Colonic mucosa (tissue), 4 donors: ENCODE data around the gene TMEM163. TPM values are rescaled to one million over a fixed set of nuclear protein-coding genes. Genes with fewer than 3 reads are reported as not detected.

Experiments used
- DNase-seq: peaks from one replicate; pipeline ENCODE4 v3.0.0-alpha.2; 2020
- H3K27ac ChIP-seq: fragments of 200-600 bp; one replicate; pipeline ENCODE4 v1.8.0; 2021
- H3K27me3 ChIP-seq: fragments of 200-600 bp; one replicate; pipeline ENCODE4 v1.8.0; 2021
- H3K36me3 ChIP-seq: fragments of 200-600 bp; one replicate; pipeline ENCODE4 v1.8.0; 2021
- H3K4me1 ChIP-seq: fragments of 200-600 bp; one replicate; pipeline ENCODE4 v1.8.0; 2021; ENCODE audit warnings: mild to moderate bottlenecking
- H3K4me3 ChIP-seq: fragments of 200-600 bp; one replicate; pipeline ENCODE4 v1.8.0; 2021
- H3K9ac ChIP-seq, 2 donors: one replicate each; pipeline ENCODE4 v1.7.0; 2013; ENCODE audit warnings: control low read depth in 2 of 2, low read depth in 2 of 2, low read length in 2 of 2
- H3K9me3 ChIP-seq: fragments of 200-600 bp; one replicate; pipeline ENCODE4 v1.8.0; 2021
- CTCF ChIP-seq: fragments of 200-600 bp; IDR thresholded peaks from one replicate; pipeline ENCODE4 v1.8.0; 2022; ENCODE audit warnings: antibody characterized with exemption, mild to moderate bottlenecking
- intact Hi-C: fragments of 100-400 bp; cut with DNase I; formaldehyde crosslinking; loops from one replicate; pipeline ENCODE4 v1.14.1; 2022
- total RNA-seq, 2 donors: library from RNA; stranded (reverse); fragmentation: NEBNext Ultra II Directional in 1 of 2; extraction: Animal tissue kit (Norgen Biotek cat#: 25700) in 1 of 2; gene quantifications; one replicate each; pipeline ENCODE4 v1.2.1, GENCODE V29; 2021
- donor health status: healthy.
- donor health status: DM: no; HTN: no; CAD: no.
- donor health status: DM: no; HTN: no; CAD: no.

TMEM163 gene
- total RNA-seq, 2 donors from 2014 or later: 0.29 TPM; not detected in 1

GRCh38 chr2:134435505-134435904 lies 283.3 kb downstream of the TMEM163 start:
- no peaks in the 10 kb centered on the region for H3K9me3 ChIP-seq
- no peak overlapping the region for H3K27ac ChIP-seq
- no peak for TF ChIP-seq CTCF
- H3K4me1 ChIP-seq: no peaks in the 10 kb centered on the region
- intact Hi-C loops: no loop called here
- no peaks in the 10 kb centered on the region for H3K27me3 ChIP-seq
- no peak for DNase-seq
- peaks cover 3% of the 10 kb centered on the region for H3K36me3 ChIP-seq
- no peak overlapping the region for H3K9ac ChIP-seq
- H3K4me3 ChIP-seq: no peak overlapping the region

GRCh38 chr2:134433979-134434378 lies 284.8 kb downstream of the TMEM163 start:
- H3K36me3 ChIP-seq: peaks cover 3% of the 10 kb centered on the region
- no peak for DNase-seq
- H3K4me3 ChIP-seq: no peak overlapping the region
- no peaks in the 10 kb centered on the region for H3K9me3 ChIP-seq
- intact Hi-C loops: no loop called here
- H3K9ac ChIP-seq: no peak overlapping the region
- no peaks in the 10 kb centered on the region for H3K27me3 ChIP-seq
- no peak for TF ChIP-seq CTCF
- H3K4me1 ChIP-seq: no peaks in the 10 kb centered on the region
- H3K27ac ChIP-seq: no peak overlapping the region

- no peak for TF ChIP-seq CTCF
- DNase-seq: no peak
- Histone ChIP-seq H3K4me3 (no peak overlapping the region), H3K4me1 (no peaks in the 10 kb centered on the region), H3K27ac (no peak overlapping the region), H3K9me3 (no peaks in the 10 kb centered on the region), H3K9ac (no peak overlapping the region), H3K27me3 (no peaks in the 10 kb centered on the region), H3K36me3 (peaks cover 3% of the 10 kb centered on the region)
- intact Hi-C loops: no loop called here
These were observed 285.3 kb downstream of the TMEM163 start for GRCh38 chr2:134433469-134433868.

GRCh38 chr2:134432435-134432883 lies 286.3 kb downstream of the TMEM163 start:
- no peak for TF ChIP-seq CTCF
- Histone ChIP-seq H3K9me3 (no peaks in the 10 kb centered on the region), H3K27ac (no peak overlapping the region), H3K27me3 (no peaks in the 10 kb centered on the region), H3K4me3 (no peak overlapping the region), H3K4me1 (no peaks in the 10 kb centered on the region), H3K9ac (no peak overlapping the region), H3K36me3 (peaks cover 3% of the 10 kb centered on the region)
- DNase-seq: no peak
- intact Hi-C loops: no loop called here

- Histone ChIP-seq H3K9me3 (no peaks in the 10 kb centered on the region), H3K36me3 (peaks cover 3% of the 10 kb centered on the region), H3K9ac (no peak overlapping the region), H3K27ac (no peak overlapping the region), H3K27me3 (no peaks in the 10 kb centered on the region), H3K4me1 (no peaks in the 10 kb centered on the region), H3K4me3 (no peak overlapping the region)
- DNase-seq: no peak
- TF ChIP-seq CTCF: no peak
- intact Hi-C loops: no loop called here
These were observed 286.9 kb downstream of the TMEM163 start for GRCh38 chr2:134431838-134432434.
